GM23338 (cell line): ENCODE data around the gene SIRPG. TPM values are rescaled to one million over a fixed set of nuclear protein-coding genes. Genes with fewer than 3 reads are reported as not detected.
A peak's percentile ranks its signal among the peaks of the same experiment; 100 is the strongest.

Experiments
- ATAC-seq: fragments of 200-7000 bp; cut with Tn5 transposase; 3 replicates; pipeline ENCODE4 v1.9.1; 2020
- DNase-seq: peaks from one replicate; pipeline ENCODE4 v3.0.0-alpha.2; 2015; ENCODE audit warnings: low spot score
- H2AFZ ChIP-seq: fragments of 200-600 bp; sonication (generic); 2 replicates; pipeline ENCODE4 v1.8.0; 2016; ENCODE audit warnings: antibody characterized with exemption, mild to moderate bottlenecking, moderate library complexity
- H3F3A ChIP-seq: fragments of 200-600 bp; sonication (generic); replicated peaks from 2 replicates; pipeline ENCODE4 v1.8.0; 2017; ENCODE audit warnings: antibody characterized with exemption, mixed run types, low read depth
- H3K27ac ChIP-seq: fragments of 200-600 bp; sonication (generic); 2 replicates; pipeline ENCODE4 v1.6.1; 2016; ENCODE audit warnings: low read depth
- H3K27me3 ChIP-seq: fragments of 200-600 bp; sonication (generic); 2 replicates; pipeline ENCODE4 v1.8.0; 2016; ENCODE audit warnings: mild to moderate bottlenecking, mixed run types, moderate library complexity; ENCODE audit not compliant: insufficient read depth
- H3K36me3 ChIP-seq: fragments of 200-600 bp; sonication (generic); 2 replicates; pipeline ENCODE4 v1.8.0; 2016; ENCODE audit warnings: mild to moderate bottlenecking; ENCODE audit not compliant: insufficient read depth
- H3K4me1 ChIP-seq: fragments of 200-600 bp; sonication (generic); 2 replicates; pipeline ENCODE4 v1.8.0; 2016; ENCODE audit warnings: mild to moderate bottlenecking, moderate library complexity; ENCODE audit not compliant: insufficient read depth
- H3K4me2 ChIP-seq: fragments of 200-600 bp; sonication (generic); 2 replicates; pipeline ENCODE4 v1.7.1; 2017; ENCODE audit warnings: mixed run types
- H3K4me3 ChIP-seq: fragments of 200-600 bp; sonication (generic); 2 replicates; pipeline ENCODE4 v1.6.1; 2016; ENCODE audit warnings: mixed run types
- H3K79me2 ChIP-seq: fragments of 200-600 bp; sonication (generic); replicated peaks from 2 replicates; pipeline ENCODE4 v1.8.0; 2017; ENCODE audit warnings: mild to moderate bottlenecking; ENCODE audit not compliant: insufficient read depth
- H3K9me2 ChIP-seq: fragments of 200-600 bp; sonication (generic); 2 replicates; pipeline ENCODE4 v1.8.0; 2017; ENCODE audit not compliant: insufficient read depth
- H4K20me1 ChIP-seq: fragments of 200-600 bp; sonication (generic); replicated peaks from 2 replicates; pipeline ENCODE4 v1.8.0; 2017; ENCODE audit warnings: mild to moderate bottlenecking; ENCODE audit not compliant: insufficient read depth
- H3K27ac Mint-ChIP-seq: 2 replicates; pipeline ENCODE4 v1.8.0; 2020; ENCODE audit warnings: inconsistent platforms, mild to moderate bottlenecking, moderate library complexity, mixed read lengths
- H3K27me3 Mint-ChIP-seq: 3 replicates; pipeline ENCODE4 v1.8.0; 2022; ENCODE audit warnings: low read depth, mild to moderate bottlenecking, moderate library complexity, mixed read lengths, inconsistent platforms; ENCODE audit not compliant: insufficient read depth, poor library complexity
- H3K36me3 Mint-ChIP-seq: 3 replicates; pipeline ENCODE4 v1.8.0; 2021; ENCODE audit warnings: low read depth, mild to moderate bottlenecking, inconsistent platforms, moderate library complexity, mixed read lengths
- H3K4me1 Mint-ChIP-seq: 3 replicates; pipeline ENCODE4 v1.8.0; 2020; ENCODE audit warnings: mild to moderate bottlenecking, inconsistent platforms, mixed read lengths
- H3K4me3 Mint-ChIP-seq: 3 replicates; pipeline ENCODE4 v1.8.0; 2021; ENCODE audit warnings: moderate library complexity, mild to moderate bottlenecking, inconsistent platforms, mixed read lengths
- H3K9me3 Mint-ChIP-seq: 3 replicates; pipeline ENCODE4 v1.8.0; 2020; ENCODE audit warnings: moderate library complexity, mild to moderate bottlenecking, inconsistent platforms, mixed read lengths
- CTCF ChIP-seq, 2 experiments: fragments of 200-600 bp in 1 of 2; sonication (generic) in 1 of 2; conservative IDR thresholded peaks; 2 replicates each; pipeline versions ENCODE4 v1.5.1 to v1.6.1; 2016 to 2017; ENCODE audit warnings: antibody characterized with exemption in 2 of 2, low read depth in 2 of 2, mild to moderate bottlenecking in 2 of 2, moderate library complexity in 1 of 2
- JUNB ChIP-seq: IDR thresholded peaks from one replicate; pipeline ENCODE4 v1.6.1; 2016; ENCODE audit warnings: antibody characterized with exemption; ENCODE audit not compliant: unreplicated experiment
- POLR2AphosphoS5 ChIP-seq: IDR thresholded peaks from 2 replicates; pipeline ENCODE4 v1.6.1; 2016; ENCODE audit warnings: antibody characterized with exemption, low read depth
- STAT1 ChIP-seq: IDR thresholded peaks from one replicate; pipeline ENCODE4 v1.6.1; 2016; ENCODE audit warnings: antibody characterized with exemption; ENCODE audit not compliant: unreplicated experiment
- ZNF114 ChIP-seq: fragments of 250-450 bp; sonication (Bioruptor Pico); IDR thresholded peaks from 2 replicates; pipeline ENCODE4 v1.5.0; 2020; ENCODE audit warnings: mild to moderate bottlenecking, moderate library complexity
- ZNF462 ChIP-seq: fragments of 250-450 bp; sonication (Bioruptor Pico); IDR thresholded peaks from 2 replicates; pipeline ENCODE4 v1.5.0; 2020; ENCODE audit warnings: mild to moderate bottlenecking, moderate library complexity
- polyA plus RNA-seq: library from polyadenylated mRNA; unstranded; fragments of >200 nt; fragmentation: Nextera tagmentation; extraction: Ambion mirVana; gene quantifications from 2 replicates; pipeline ENCODE4 v1.2.1, GENCODE V29; 2016
- total RNA-seq: library from RNA; depleted of rRNA; stranded (reverse); fragments of >200 nt; shearing (Covaris generic); gene quantifications from 2 replicates; pipeline ENCODE4 v1.2.3, GENCODE V29; 2014

Gene SIRPG
- total and polyA plus RNA-seq, 2 experiments from 2014 or later = not detected

GRCh38 chr20:1635291-1635979 is 22.1 kb downstream of the SIRPG start:
- no peaks in the 10 kb centered on the region for H3K79me2 ChIP-seq
- ATAC-seq = peak; percentile 36
- H3K4me1 Mint-ChIP-seq = peaks cover 34% of the 10 kb centered on the region
- H3K4me1 ChIP-seq = peaks cover 14% of the 10 kb centered on the region
- peaks cover 10% of the 10 kb centered on the region for H3K27me3 Mint-ChIP-seq
- H3K4me3 ChIP-seq = no peak overlapping the region
- no peaks in the 10 kb centered on the region for H3F3A ChIP-seq
- no peak for TF ChIP-seq JUNB
- TF ChIP-seq ZNF462 = peak; percentile 6; the same call in 1 of the 2 replicates
- H2AFZ ChIP-seq = no peak overlapping the region
- no peaks in the 10 kb centered on the region for H3K36me3 ChIP-seq
- no peaks in the 10 kb centered on the region for H3K36me3 Mint-ChIP-seq
- H3K4me3 Mint-ChIP-seq = no peak overlapping the region
- peaks cover 10% of the 10 kb centered on the region for H3K9me3 Mint-ChIP-seq
- peaks cover 6% of the 10 kb centered on the region; the same call in 1 of the 2 replicates for H3K9me2 ChIP-seq
- no peak overlapping the region for H3K4me2 ChIP-seq
- H3K27me3 ChIP-seq = no peaks in the 10 kb centered on the region
- H3K27ac ChIP-seq = no peak overlapping the region
- H4K20me1 ChIP-seq = no peaks in the 10 kb centered on the region
- H3K27ac Mint-ChIP-seq = peak overlapping the region; percentile 46; the same call in 1 of the 2 replicates
- DNase-seq = no peak

- Histone ChIP-seq H2AFZ (peak overlapping the region; percentile 66; the same call in 1 of the 2 replicates), H3F3A (no peaks in the 10 kb centered on the region), H3K79me2 (no peaks in the 10 kb centered on the region), H3K27ac (no peak overlapping the region), H3K4me1 (peaks cover 14% of the 10 kb centered on the region), H3K27me3 (no peaks in the 10 kb centered on the region), H3K4me3 (no peak overlapping the region), H4K20me1 (no peaks in the 10 kb centered on the region), H3K36me3 (no peaks in the 10 kb centered on the region), H3K4me2 (no peak overlapping the region), H3K9me2 (peaks cover 6% of the 10 kb centered on the region; the same call in 1 of the 2 replicates)
- ATAC-seq = no peak
- no peak for DNase-seq
- peaks cover 4% of the 10 kb centered on the region for H3K9me3 Mint-ChIP-seq
- peaks cover 12% of the 10 kb centered on the region for H3K27me3 Mint-ChIP-seq
- peaks cover 34% of the 10 kb centered on the region for H3K4me1 Mint-ChIP-seq
- no peak overlapping the region for H3K27ac Mint-ChIP-seq
- no peaks in the 10 kb centered on the region for H3K36me3 Mint-ChIP-seq
- H3K4me3 Mint-ChIP-seq = no peak overlapping the region
- TF ChIP-seq JUNB (no peak), STAT1 (no peak), POLR2AphosphoS5 (no peak), CTCF (conservative IDR thresholded peaks at IDR 0.05; ENCODE audit: low read depth in 2 of 2) (no peak), ZNF114 (CRISPR knock-in tag) (no peak)
Measured at GRCh38 chr20:1633535-1633934, 24.0 kb downstream of the SIRPG start.
